IMR-90 (cell line): ENCODE results near the gene CCNDBP1.

Experiments used
- BHLHE40 ChIP-seq: fragments of 150-350 bp; IDR thresholded peaks from 2 replicates; pipeline ENCODE4 v1.6.1; 2016; ENCODE audit warnings: mild to moderate bottlenecking, low read depth, low read length
- POLR2A ChIP-seq: IDR thresholded peaks from 2 replicates; pipeline ENCODE4 v1.6.1; 2012; ENCODE audit warnings: mild to moderate bottlenecking, low read depth, low read length
- RCOR1 ChIP-seq: IDR thresholded peaks from 2 replicates; pipeline ENCODE4 v1.6.1; 2012; ENCODE audit warnings: mild to moderate bottlenecking, low read length, improper control_type of control experiment; ENCODE audit not compliant: insufficient replicate concordance
- RFX5 ChIP-seq: IDR thresholded peaks from 2 replicates; pipeline ENCODE4 v1.8.0; 2012; ENCODE audit warnings: low read depth, mild to moderate bottlenecking, low read length, moderate library complexity
- SMC3 ChIP-seq: fragments of 150-350 bp; IDR thresholded peaks from 2 replicates; pipeline ENCODE4 v1.6.1; 2016; ENCODE audit warnings: low read depth, mild to moderate bottlenecking, antibody characterized with exemption, low read length, moderate library complexity
- TF ChIP-seq, protein P1 (sequence below): conservative IDR thresholded peaks from 2 replicates; pipeline ENCODE4 v1.5.1; 2012; ENCODE audit warnings: mild to moderate bottlenecking, low read depth, low read length, improper control_type of control experiment

DNA sequence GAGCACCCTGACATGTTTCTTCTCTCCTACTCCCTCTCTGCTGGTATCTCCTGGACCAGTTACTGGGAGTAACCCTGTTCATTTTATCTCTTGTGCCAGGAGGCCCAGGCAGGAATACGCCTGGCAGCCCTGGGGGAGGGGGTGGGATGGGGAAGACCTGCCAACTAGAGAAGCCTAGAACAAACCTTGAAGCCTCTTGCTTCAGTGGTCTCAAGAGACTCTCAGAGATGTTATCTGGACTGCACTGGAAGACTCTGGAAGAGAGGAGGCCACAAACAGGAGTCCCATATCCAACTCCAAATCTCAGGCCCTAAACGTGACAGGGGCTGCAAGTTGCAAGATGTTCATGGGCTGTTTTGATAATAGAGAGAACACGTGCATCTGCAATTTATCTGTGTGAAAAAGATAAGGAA is 35.8 kb downstream of the CCNDBP1 start, which contains the start of gene EPB42:
- TF ChIP-seq, protein P1, sequence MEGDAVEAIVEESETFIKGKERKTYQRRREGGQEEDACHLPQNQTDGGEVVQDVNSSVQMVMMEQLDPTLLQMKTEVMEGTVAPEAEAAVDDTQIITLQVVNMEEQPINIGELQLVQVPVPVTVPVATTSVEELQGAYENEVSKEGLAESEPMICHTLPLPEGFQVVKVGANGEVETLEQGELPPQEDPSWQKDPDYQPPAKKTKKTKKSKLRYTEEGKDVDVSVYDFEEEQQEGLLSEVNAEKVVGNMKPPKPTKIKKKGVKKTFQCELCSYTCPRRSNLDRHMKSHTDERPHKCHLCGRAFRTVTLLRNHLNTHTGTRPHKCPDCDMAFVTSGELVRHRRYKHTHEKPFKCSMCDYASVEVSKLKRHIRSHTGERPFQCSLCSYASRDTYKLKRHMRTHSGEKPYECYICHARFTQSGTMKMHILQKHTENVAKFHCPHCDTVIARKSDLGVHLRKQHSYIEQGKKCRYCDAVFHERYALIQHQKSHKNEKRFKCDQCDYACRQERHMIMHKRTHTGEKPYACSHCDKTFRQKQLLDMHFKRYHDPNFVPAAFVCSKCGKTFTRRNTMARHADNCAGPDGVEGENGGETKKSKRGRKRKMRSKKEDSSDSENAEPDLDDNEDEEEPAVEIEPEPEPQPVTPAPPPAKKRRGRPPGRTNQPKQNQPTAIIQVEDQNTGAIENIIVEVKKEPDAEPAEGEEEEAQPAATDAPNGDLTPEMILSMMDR, result no peak
- TF ChIP-seq SMC3, result no peak
- TF ChIP-seq RCOR1, result no peak
- TF ChIP-seq POLR2A, result no peak
- TF ChIP-seq RFX5, result no peak
- no peak for TF ChIP-seq BHLHE40
